ENCODE data around the gene TMEM108.

Gene TMEM108

GRCh38 chr3:133283958-133284807 is 246.0 kb downstream of the TMEM108 start:
- DNase-seq = no peak

GRCh38 chr3:133289322-133289721 is 251.1 kb downstream of the TMEM108 start:
- DNase-seq = no peak

- DNase-seq = no peak
These were observed 254.1 kb downstream of the TMEM108 start for GRCh38 chr3:133292296-133292695.

GRCh38 chr3:133293397-133294110 is 255.4 kb downstream of the TMEM108 start:
- DNase-seq = no peak

- DNase-seq = no peak
These were observed 256.1 kb downstream of the TMEM108 start for GRCh38 chr3:133294253-133294652.

- DNase-seq = peak; percentile 47
These were observed 257.2 kb downstream of the TMEM108 start for GRCh38 chr3:133295199-133295901.

- no peak for DNase-seq
These were observed 258.0 kb downstream of the TMEM108 start for GRCh38 chr3:133295944-133296917.

GRCh38 chr3:133296981-133297380 is 258.8 kb downstream of the TMEM108 start:
- no peak for DNase-seq

GRCh38 chr3:133300102-133300501 is 261.9 kb downstream of the TMEM108 start:
- no peak for DNase-seq

- no peak for DNase-seq
These were observed 263.0 kb downstream of the TMEM108 start for GRCh38 chr3:133301194-133301593.

- DNase-seq = no peak
These were observed 263.5 kb downstream of the TMEM108 start for GRCh38 chr3:133301731-133302130.

- no peak for DNase-seq
These were observed 265.2 kb downstream of the TMEM108 start for GRCh38 chr3:133303430-133303829.

GRCh38 chr3:133317866-133318265 is 279.7 kb downstream of the TMEM108 start:
- no peak for DNase-seq

GRCh38 chr3:133328373-133328772 is 290.2 kb downstream of the TMEM108 start:
- DNase-seq = no peak

- DNase-seq = no peak
These were observed 291.4 kb downstream of the TMEM108 start for GRCh38 chr3:133329626-133330025.

GRCh38 chr3:133330065-133330464 is 291.9 kb downstream of the TMEM108 start:
- no peak for DNase-seq

GRCh38 chr3:133330522-133330921 is 292.3 kb downstream of the TMEM108 start:
- no peak for DNase-seq

GRCh38 chr3:133354721-133355120 is 316.5 kb downstream of the TMEM108 start:
- no peak for DNase-seq

- no peak for DNase-seq
These were observed 322.3 kb downstream of the TMEM108 start for GRCh38 chr3:133360476-133360875.

GRCh38 chr3:133361011-133361410 is 322.8 kb downstream of the TMEM108 start:
- no peak for DNase-seq

- DNase-seq = no peak
These were observed 323.2 kb downstream of the TMEM108 start for GRCh38 chr3:133361435-133361834.

GRCh38 chr3:133362539-133362938 is 324.3 kb downstream of the TMEM108 start:
- no peak for DNase-seq

All from NCI-H2107 (cell line).